Measurements from ENCODE around the gene LOC128125822.
A peak's percentile ranks its signal among the peaks of the same experiment; 100 is the strongest.
"Not testable (repeated sequence)": the region's sequence is repeated elsewhere in the genome, so short reads cannot be mapped to it uniquely, and the experiment has no call there.

Gene LOC128125822

GRCh38 chr6:63572044-63572746 is at the start of gene LOC128125822, which contains the start of gene PTP4A1:
TSS of gene LOC128125822 (plus strand) at chr6:63572480.
TSS of gene PTP4A1 (plus strand) at chr6:63572480. CDS start at chr6:63576881, 4,401 bp downstream.
- peaks cover 31% of the 10 kb centered on the region for H3K36me3 Mint-ChIP-seq (ENCODE audit: low read depth)
- H3K4me1 Mint-ChIP-seq, result peaks cover 9% of the 10 kb centered on the region
- ATAC-seq (replicated peaks), result peak; percentile 94
- no peaks in the 10 kb centered on the region for H3K27me3 Mint-ChIP-seq
- H3K27ac Mint-ChIP-seq, result peak within 1 kb of the TSS; percentile 92
- H3K9me3 Mint-ChIP-seq, result no peaks in the 10 kb centered on the region
- H3K4me3 Mint-ChIP-seq, result peak within 1 kb of the TSS; percentile 93

GRCh38 chr6:63522911-63523287 is 49.4 kb upstream of the LOC128125822 start:
- not testable (repeated sequence) for H3K27me3 Mint-ChIP-seq; H3K36me3 Mint-ChIP-seq (ENCODE audit: low read depth); H3K9me3 Mint-ChIP-seq; H3K27ac Mint-ChIP-seq; H3K4me3 Mint-ChIP-seq; ATAC-seq (replicated peaks)
- H3K4me1 Mint-ChIP-seq, result peaks cover 17% of the 10 kb centered on the region

- H3K4me1 Mint-ChIP-seq, result peaks cover 17% of the 10 kb centered on the region
- no peaks in the 10 kb centered on the region for H3K27me3 Mint-ChIP-seq
- H3K27ac Mint-ChIP-seq, result no peak overlapping the region
- ATAC-seq (replicated peaks), result no peak
- H3K4me3 Mint-ChIP-seq, result no peak overlapping the region
- no peaks in the 10 kb centered on the region for H3K36me3 Mint-ChIP-seq (ENCODE audit: low read depth)
- H3K9me3 Mint-ChIP-seq, result no peaks in the 10 kb centered on the region
Observed at GRCh38 chr6:63523630-63524029, 48.6 kb upstream of the LOC128125822 start.

- H3K4me1 Mint-ChIP-seq, result peaks cover 23% of the 10 kb centered on the region
Observed at GRCh38 chr6:63525186-63525878, 46.9 kb upstream of the LOC128125822 start.

GRCh38 chr6:63526931-63527330 is 45.3 kb upstream of the LOC128125822 start:
- ATAC-seq (replicated peaks), result no peak
- H3K4me1 Mint-ChIP-seq, result peaks cover 23% of the 10 kb centered on the region
- no peak overlapping the region for H3K27ac Mint-ChIP-seq
- H3K36me3 Mint-ChIP-seq (ENCODE audit: low read depth), result no peaks in the 10 kb centered on the region
- H3K9me3 Mint-ChIP-seq, result no peaks in the 10 kb centered on the region
- H3K4me3 Mint-ChIP-seq, result no peak overlapping the region
- H3K27me3 Mint-ChIP-seq, result no peaks in the 10 kb centered on the region

More at GRCh38 chr6:63525186-63525878, 46.9 kb upstream of the LOC128125822 start:
- H3K36me3 Mint-ChIP-seq (ENCODE audit: low read depth), result no peaks in the 10 kb centered on the region
- no peaks in the 10 kb centered on the region for H3K9me3 Mint-ChIP-seq
- H3K4me3 Mint-ChIP-seq, result peak overlapping the region; percentile 41
- H3K27ac Mint-ChIP-seq, result peak overlapping the region; percentile 17
- ATAC-seq (replicated peaks), result peak; percentile 24
- H3K27me3 Mint-ChIP-seq, result no peaks in the 10 kb centered on the region

GRCh38 chr6:63527658-63528514 is 44.4 kb upstream of the LOC128125822 start:
- Mint-ChIP-seq H3K9me3 (no peaks in the 10 kb centered on the region), H3K4me3 (no peak overlapping the region), H3K4me1 (peaks cover 23% of the 10 kb centered on the region), H3K36me3 (ENCODE audit: low read depth) (no peaks in the 10 kb centered on the region), H3K27me3 (no peaks in the 10 kb centered on the region), H3K27ac (no peak overlapping the region)
- ATAC-seq (replicated peaks), result peak; percentile 42

GRCh38 chr6:63529498-63529897 is 42.8 kb upstream of the LOC128125822 start:
- ATAC-seq (replicated peaks), result peak; percentile 89
- Mint-ChIP-seq H3K4me3 (peak overlapping the region; percentile 85), H3K4me1 (peaks cover 23% of the 10 kb centered on the region), H3K9me3 (no peaks in the 10 kb centered on the region), H3K27me3 (no peaks in the 10 kb centered on the region), H3K27ac (peak overlapping the region; percentile 93), H3K36me3 (ENCODE audit: low read depth) (no peaks in the 10 kb centered on the region)

GRCh38 chr6:63530182-63530581 is 42.1 kb upstream of the LOC128125822 start:
- Mint-ChIP-seq H3K27ac (peak overlapping the region; percentile 93), H3K27me3 (no peaks in the 10 kb centered on the region), H3K36me3 (ENCODE audit: low read depth) (no peaks in the 10 kb centered on the region), H3K9me3 (no peaks in the 10 kb centered on the region), H3K4me3 (peak overlapping the region; percentile 85), H3K4me1 (peaks cover 22% of the 10 kb centered on the region)
- no peak for ATAC-seq (replicated peaks)

GRCh38 chr6:63530991-63531390 is 41.3 kb upstream of the LOC128125822 start:
- no peaks in the 10 kb centered on the region for H3K9me3 Mint-ChIP-seq
- no peaks in the 10 kb centered on the region for H3K36me3 Mint-ChIP-seq (ENCODE audit: low read depth)
- no peak overlapping the region for H3K27ac Mint-ChIP-seq
- ATAC-seq (replicated peaks), result no peak
- peaks cover 15% of the 10 kb centered on the region for H3K4me1 Mint-ChIP-seq
- no peak overlapping the region for H3K4me3 Mint-ChIP-seq
- no peaks in the 10 kb centered on the region for H3K27me3 Mint-ChIP-seq

- H3K27me3 Mint-ChIP-seq, result no peaks in the 10 kb centered on the region
- no peak overlapping the region for H3K27ac Mint-ChIP-seq
- ATAC-seq (replicated peaks), result no peak
- H3K36me3 Mint-ChIP-seq (ENCODE audit: low read depth), result no peaks in the 10 kb centered on the region
- no peaks in the 10 kb centered on the region for H3K9me3 Mint-ChIP-seq
- no peak overlapping the region for H3K4me3 Mint-ChIP-seq
- peaks cover 10% of the 10 kb centered on the region for H3K4me1 Mint-ChIP-seq
Observed at GRCh38 chr6:63533026-63533425, 39.3 kb upstream of the LOC128125822 start.

GRCh38 chr6:63533952-63534351 is 38.3 kb upstream of the LOC128125822 start:
- no peak overlapping the region for H3K27ac Mint-ChIP-seq
- H3K36me3 Mint-ChIP-seq (ENCODE audit: low read depth), result no peaks in the 10 kb centered on the region
- peaks cover 10% of the 10 kb centered on the region for H3K4me1 Mint-ChIP-seq
- ATAC-seq (replicated peaks), result no peak
- no peaks in the 10 kb centered on the region for H3K27me3 Mint-ChIP-seq
- no peak overlapping the region for H3K4me3 Mint-ChIP-seq
- no peaks in the 10 kb centered on the region for H3K9me3 Mint-ChIP-seq

- Mint-ChIP-seq H3K4me1 (no peaks in the 10 kb centered on the region), H3K36me3 (ENCODE audit: low read depth) (no peaks in the 10 kb centered on the region), H3K27me3 (peaks cover 7% of the 10 kb centered on the region), H3K27ac (no peak overlapping the region), H3K4me3 (no peak overlapping the region), H3K9me3 (peaks cover 3% of the 10 kb centered on the region)
- no peak for ATAC-seq (replicated peaks)
Observed at GRCh38 chr6:63537201-63537958, 34.9 kb upstream of the LOC128125822 start.

GRCh38 chr6:63537959-63538300 is 34.4 kb upstream of the LOC128125822 start:
- no peak for ATAC-seq (replicated peaks)
- no peaks in the 10 kb centered on the region for H3K4me1 Mint-ChIP-seq
- no peak overlapping the region for H3K27ac Mint-ChIP-seq
- no peak overlapping the region for H3K4me3 Mint-ChIP-seq
- peaks cover 3% of the 10 kb centered on the region for H3K9me3 Mint-ChIP-seq
- peaks cover 12% of the 10 kb centered on the region for H3K27me3 Mint-ChIP-seq
- H3K36me3 Mint-ChIP-seq (ENCODE audit: low read depth), result no peaks in the 10 kb centered on the region

- H3K36me3 Mint-ChIP-seq (ENCODE audit: low read depth), result no peaks in the 10 kb centered on the region
Observed at GRCh38 chr6:63538550-63538949, 33.7 kb upstream of the LOC128125822 start.

More at GRCh38 chr6:63538550-63538949, 33.7 kb upstream of the LOC128125822 start:
- ATAC-seq (replicated peaks), result no peak
- Mint-ChIP-seq H3K27ac (no peak overlapping the region), H3K9me3 (peaks cover 3% of the 10 kb centered on the region), H3K27me3 (peaks cover 12% of the 10 kb centered on the region), H3K4me1 (no peaks in the 10 kb centered on the region), H3K4me3 (no peak overlapping the region)

Data from activated T-helper 17 cell treated with anti-CD3 and anti-CD28 coated beads, Interleukin-2, amount 50 U/mL, for 72 hours (primary cell).